H1 (cell line): ENCODE data around the gene NRSN1. TPM values are rescaled to one million over a fixed set of nuclear protein-coding genes. Genes with fewer than 3 reads are reported as not detected.

Experiments used
- CEBPB ChIP-seq: IDR thresholded peaks from 2 replicates; pipeline ENCODE4 v1.6.1; 2012; ENCODE audit warnings: low read depth, low read length
- EGR1 ChIP-seq: IDR thresholded peaks from 2 replicates; pipeline ENCODE4 v1.6.1; 2011; ENCODE audit warnings: low read depth, low read length, borderline replicate concordance
- JUN ChIP-seq: IDR thresholded peaks from 2 replicates; pipeline ENCODE4 v1.6.1; 2011; ENCODE audit warnings: low read depth, mild to moderate bottlenecking, improper control_type of control experiment, low read length
- RBBP5 ChIP-seq: IDR thresholded peaks from 2 replicates; pipeline ENCODE4 v1.7.1; 2012; ENCODE audit warnings: low read depth, mild to moderate bottlenecking, inconsistent platforms, low read length, moderate library complexity, borderline replicate concordance
- SIN3A ChIP-seq, 2 experiments: IDR thresholded peaks in 1 of 2; conservative IDR thresholded peaks in 1 of 2; 2 replicates each; pipeline ENCODE4 v1.6.1; 2011 to 2012; ENCODE audit warnings: low read length in 2 of 2, improper control_type of control experiment in 1 of 2, low read depth in 1 of 2, mild to moderate bottlenecking in 1 of 2
- SIX5 ChIP-seq: IDR thresholded peaks from 2 replicates; pipeline ENCODE4 v1.6.1; 2011; ENCODE audit warnings: mild to moderate bottlenecking, low read depth, low read length
- TCF12 ChIP-seq: IDR thresholded peaks from 2 replicates; pipeline ENCODE4 v1.6.1; 2011; ENCODE audit warnings: low read depth, mild to moderate bottlenecking, low read length
- polyA plus RNA-seq, 7 experiments: library from polyadenylated mRNA; depleted of rRNA in 3 of 7; stranded (reverse) in 5 of 7; unstranded in 2 of 7; fragments of >200 nt in 5 of 7; fragments of 200-250 nt in 2 of 7; gene quantifications; 1 replicate in 5 of 7; 2 replicates in 1 of 7; 4 replicates in 1 of 7; pipeline versions ENCODE4 v1.2.1 to v1.2.3, GENCODE V29; 2011 to 2013; ENCODE audit warnings: missing spikeins in 2 of 7, mixed read lengths in 2 of 7
- total RNA-seq: library from RNA; stranded (reverse); fragmentation: NEBNext Ultra II Directional; extraction: Animal tissue kit (Norgen Biotek cat#: 25700); gene quantifications from 2 replicates; pipeline ENCODE4 v1.2.1, GENCODE V29; 2021
- TF ChIP-seq, protein P1 (sequence below): IDR thresholded peaks from 2 replicates; pipeline ENCODE4 v1.6.1; 2012; ENCODE audit warnings: low read length, inconsistent platforms

The NRSN1 gene
- total and polyA plus RNA-seq, 2 of the 8 experiments (the other 6 are each of a cell fraction or from before 2014, with no cell fraction given) = 0.15 to 0.78 TPM

DNA sequence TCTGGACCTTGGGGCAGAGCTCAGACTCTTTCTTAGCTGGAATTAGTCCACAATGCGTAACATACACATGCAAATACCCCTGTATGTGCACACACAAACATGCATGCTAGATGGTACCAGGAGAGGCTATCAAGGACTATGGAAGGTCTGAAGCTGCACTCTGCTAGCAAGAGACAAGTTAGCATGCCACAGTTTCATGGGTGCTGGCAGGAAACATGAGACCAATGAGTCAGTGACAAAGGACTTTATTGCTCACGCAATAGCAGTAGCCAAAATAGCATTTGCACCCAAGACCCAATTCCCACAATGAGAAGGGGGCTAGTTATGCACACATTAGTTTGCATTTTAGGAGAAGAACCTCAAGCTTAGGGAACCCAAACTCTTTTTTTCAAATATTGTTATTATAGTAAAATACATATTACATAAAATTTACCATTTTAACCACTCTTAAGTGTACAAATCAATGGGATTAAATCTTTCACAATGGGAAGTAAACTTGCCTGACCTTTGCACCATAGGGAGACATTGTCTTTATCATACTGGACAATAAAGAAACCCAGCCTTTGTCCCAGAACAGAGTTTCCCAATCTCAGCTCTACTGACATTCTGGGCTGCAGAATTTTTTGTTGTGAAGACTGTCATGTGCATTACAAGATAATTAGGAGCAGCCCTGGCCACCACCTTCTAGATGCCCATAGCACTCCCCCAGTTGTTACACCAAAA lies 69.1 kb downstream of the NRSN1 start (continued):
- TF ChIP-seq, protein P1, sequence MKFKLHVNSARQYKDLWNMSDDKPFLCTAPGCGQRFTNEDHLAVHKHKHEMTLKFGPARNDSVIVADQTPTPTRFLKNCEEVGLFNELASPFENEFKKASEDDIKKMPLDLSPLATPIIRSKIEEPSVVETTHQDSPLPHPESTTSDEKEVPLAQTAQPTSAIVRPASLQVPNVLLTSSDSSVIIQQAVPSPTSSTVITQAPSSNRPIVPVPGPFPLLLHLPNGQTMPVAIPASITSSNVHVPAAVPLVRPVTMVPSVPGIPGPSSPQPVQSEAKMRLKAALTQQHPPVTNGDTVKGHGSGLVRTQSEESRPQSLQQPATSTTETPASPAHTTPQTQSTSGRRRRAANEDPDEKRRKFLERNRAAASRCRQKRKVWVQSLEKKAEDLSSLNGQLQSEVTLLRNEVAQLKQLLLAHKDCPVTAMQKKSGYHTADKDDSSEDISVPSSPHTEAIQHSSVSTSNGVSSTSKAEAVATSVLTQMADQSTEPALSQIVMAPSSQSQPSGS = no peak
- TF ChIP-seq JUN (no peak), EGR1 (no peak), SIN3A (conservative IDR thresholded peaks at IDR 0.05 in 1 of 2, IDR thresholded peaks at IDR 0.05 in 1 of 2; ENCODE audit: low read depth in 1 of 2, low read length in 2 of 2) (no peak), RBBP5 (no peak), CEBPB (no peak), SIX5 (no peak), TCF12 (no peak)
